Tibial artery (tissue), 4 donors: ENCODE results near the gene PCDHGA11.
"Not testable (repeated sequence)": the region's sequence is repeated elsewhere in the genome, so short reads cannot be mapped to it uniquely, and the experiment has no call there.

Experiments used
- DNase-seq, 2 donors: peaks; one replicate each; pipeline ENCODE4 v3.0.0-alpha.2; 2019
- H3K27ac ChIP-seq, 2 donors: fragments of 200-600 bp; sonication (generic) in 1 of 2; 1 replicate in 1 of 2; 2 replicates in 1 of 2; pipeline ENCODE4 v1.5.1; 2018 to 2019; ENCODE audit warnings: mild to moderate bottlenecking in 1 of 2
- H3K27me3 ChIP-seq, 2 donors: fragments of 200-600 bp; sonication (generic) in 1 of 2; one replicate each; pipeline versions ENCODE4 v1.5.1 to v1.6.0; 2016 to 2019
- H3K36me3 ChIP-seq, 3 donors: fragments of 200-600 bp; sonication (generic) in 2 of 3; one replicate each; pipeline ENCODE4 v1.5.1; 2016 to 2019; ENCODE audit warnings: mild to moderate bottlenecking in 2 of 3
- H3K4me1 ChIP-seq, 4 donors: fragments of 200-600 bp; sonication (generic) in 2 of 4; 1 replicate in 3 of 4; 2 replicates in 1 of 4; pipeline ENCODE4 v1.5.1; 2016 to 2019
- H3K4me3 ChIP-seq, 2 donors: fragments of 200-600 bp; sonication (generic) in 1 of 2; 1 replicate in 1 of 2; 2 replicates in 1 of 2; pipeline ENCODE4 v1.5.1; 2018 to 2019; ENCODE audit warnings: mild to moderate bottlenecking in 2 of 2
- H3K9me3 ChIP-seq, 3 donors: fragments of 200-600 bp; sonication (generic) in 1 of 3; one replicate each; pipeline ENCODE4 v1.5.1; 2016 to 2019
- intact Hi-C: fragments of 100-400 bp; cut with DNase I; formaldehyde crosslinking; loops from one replicate; pipeline ENCODE4 v1.15.0; 2023; ENCODE audit warnings: low total_unique reads
- TF ChIP-seq, protein P1 (sequence below), 2 experiments: fragments of 200-600 bp in 1 of 2; fragments of 450-650 bp in 1 of 2; IDR thresholded peaks; one replicate each; pipeline ENCODE4 v1.5.1; 2017 to 2019; ENCODE audit warnings: antibody characterized with exemption in 2 of 2, mild to moderate bottlenecking in 1 of 2, moderate library complexity in 1 of 2

The PCDHGA11 gene

DNA sequence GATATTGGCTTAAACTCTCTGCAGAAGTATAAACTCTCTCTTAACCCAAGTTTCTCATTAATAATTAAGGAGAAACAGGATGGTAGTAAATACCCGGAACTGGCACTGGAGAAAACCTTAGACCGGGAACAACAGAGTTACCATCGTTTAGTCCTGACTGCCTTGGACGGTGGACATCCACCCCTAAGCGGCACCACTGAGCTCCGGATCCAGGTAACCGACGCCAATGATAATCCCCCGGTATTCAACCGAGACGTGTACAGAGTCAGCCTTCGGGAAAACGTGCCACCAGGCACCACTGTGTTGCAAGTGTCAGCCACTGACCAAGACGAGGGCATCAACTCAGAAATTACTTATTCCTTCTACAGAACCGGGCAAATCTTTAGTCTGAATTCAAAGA is 22.2 kb upstream of the PCDHGA11 start:
- intact Hi-C loops, result no loop called here
- H3K9me3 ChIP-seq, result peaks cover 48 to 98% (median 89%) of the 10 kb centered on the region in 3 donors
- no peak overlapping the region for H3K4me3 ChIP-seq

DNA sequence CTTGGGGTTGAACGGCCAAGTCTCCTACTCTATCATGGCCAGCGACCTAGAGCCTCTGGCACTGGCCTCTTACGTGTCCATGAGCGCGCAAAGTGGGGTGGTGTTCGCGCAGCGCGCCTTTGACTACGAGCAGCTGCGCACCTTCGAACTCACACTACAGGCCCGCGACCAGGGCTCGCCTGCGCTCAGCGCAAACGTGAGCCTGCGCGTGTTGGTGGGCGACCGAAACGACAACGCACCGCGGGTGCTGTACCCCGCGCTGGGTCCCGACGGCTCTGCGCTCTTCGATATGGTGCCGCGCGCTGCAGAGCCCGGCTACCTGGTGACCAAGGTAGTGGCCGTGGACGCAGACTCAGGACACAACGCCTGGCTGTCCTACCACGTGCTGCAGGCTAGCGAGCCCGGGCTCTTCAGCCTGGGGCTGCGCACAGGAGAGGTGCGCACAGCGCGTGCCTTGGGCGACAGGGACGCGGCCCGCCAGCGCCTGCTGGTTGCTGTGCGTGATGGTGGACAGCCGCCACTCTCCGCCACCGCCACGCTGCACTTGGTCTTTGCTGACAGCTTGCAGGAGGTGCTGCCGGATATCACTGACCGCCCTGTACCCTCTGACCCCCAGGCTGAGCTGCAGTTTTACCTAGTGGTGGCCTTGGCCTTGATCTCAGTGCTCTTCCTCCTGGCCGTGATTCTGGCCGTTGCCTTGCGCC is 21.1 kb upstream of the PCDHGA11 start:
- peak in 1 of 2 donors; percentile 43 for DNase-seq
- intact Hi-C loops, result no loop called here
- Histone ChIP-seq H3K36me3 (peaks cover 6 to 54% (median 37%) of the 10 kb centered on the region in 3 donors), H3K4me1 (no peaks in the 10 kb centered on the region), H3K27ac (no peak overlapping the region), H3K9me3 (peaks cover 40 to 98% (median 89%) of the 10 kb centered on the region in 3 donors), H3K4me3 (no peak overlapping the region), H3K27me3 (no peaks in the 10 kb centered on the region)
- TF ChIP-seq, protein P1, sequence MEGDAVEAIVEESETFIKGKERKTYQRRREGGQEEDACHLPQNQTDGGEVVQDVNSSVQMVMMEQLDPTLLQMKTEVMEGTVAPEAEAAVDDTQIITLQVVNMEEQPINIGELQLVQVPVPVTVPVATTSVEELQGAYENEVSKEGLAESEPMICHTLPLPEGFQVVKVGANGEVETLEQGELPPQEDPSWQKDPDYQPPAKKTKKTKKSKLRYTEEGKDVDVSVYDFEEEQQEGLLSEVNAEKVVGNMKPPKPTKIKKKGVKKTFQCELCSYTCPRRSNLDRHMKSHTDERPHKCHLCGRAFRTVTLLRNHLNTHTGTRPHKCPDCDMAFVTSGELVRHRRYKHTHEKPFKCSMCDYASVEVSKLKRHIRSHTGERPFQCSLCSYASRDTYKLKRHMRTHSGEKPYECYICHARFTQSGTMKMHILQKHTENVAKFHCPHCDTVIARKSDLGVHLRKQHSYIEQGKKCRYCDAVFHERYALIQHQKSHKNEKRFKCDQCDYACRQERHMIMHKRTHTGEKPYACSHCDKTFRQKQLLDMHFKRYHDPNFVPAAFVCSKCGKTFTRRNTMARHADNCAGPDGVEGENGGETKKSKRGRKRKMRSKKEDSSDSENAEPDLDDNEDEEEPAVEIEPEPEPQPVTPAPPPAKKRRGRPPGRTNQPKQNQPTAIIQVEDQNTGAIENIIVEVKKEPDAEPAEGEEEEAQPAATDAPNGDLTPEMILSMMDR (IDR thresholded peaks at IDR 0.05), result no peak

More for the DNA sequence above, 22.2 kb upstream of the PCDHGA11 start:
- TF ChIP-seq, protein P1 (IDR thresholded peaks at IDR 0.05), result no peak
- Histone ChIP-seq H3K27me3 (no peaks in the 10 kb centered on the region), H3K4me1 (no peaks in the 10 kb centered on the region), H3K36me3 (peaks cover 5 to 53% (median 31%) of the 10 kb centered on the region in 3 donors), H3K27ac (no peak overlapping the region)
- no peak for DNase-seq

DNA sequence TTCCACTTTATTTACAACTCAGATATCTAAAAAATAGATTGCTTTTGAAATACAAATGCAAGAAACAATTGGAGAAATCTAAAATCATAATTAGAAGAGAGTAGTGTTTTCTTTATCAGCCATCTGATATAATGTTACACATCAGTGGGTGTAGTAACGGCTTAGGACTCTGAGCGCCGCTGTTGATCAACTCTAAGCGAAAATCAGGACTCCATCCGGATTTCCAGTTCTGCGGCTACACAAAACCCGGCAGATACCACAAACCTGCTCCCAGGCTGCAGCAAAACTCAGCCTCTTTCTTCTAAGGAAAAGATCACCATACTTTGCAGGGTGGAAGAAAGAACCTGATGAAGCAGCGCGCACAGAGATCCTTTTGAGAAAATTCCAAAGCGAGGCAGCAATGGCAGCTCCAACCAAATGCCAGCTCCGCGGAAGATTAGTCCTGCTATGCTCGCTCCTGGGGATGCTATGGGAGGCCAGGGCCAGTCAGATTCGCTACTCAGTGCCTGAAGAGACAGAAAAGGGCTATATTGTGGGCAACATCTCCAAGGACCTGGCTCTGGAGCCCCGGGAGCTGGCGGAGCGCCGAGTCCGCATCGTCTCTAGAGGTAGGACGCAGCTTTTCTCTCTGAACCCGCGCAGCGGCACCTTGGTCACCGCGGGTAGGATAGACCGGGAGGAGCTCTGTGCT is 18.2 kb upstream of the PCDHGA11 start, which contains the start of gene PCDHGA9:
PCDHGA9 (plus strand) TSS at position 226 of the 691 bp plus-strand sequence; CDS start at position 401, 175 bp downstream.
- H3K27ac ChIP-seq, result no peak within 1 kb of the TSS
- no peaks in the 10 kb centered on the region for H3K4me1 ChIP-seq
- DNase-seq, result peak in 1 of 2 donors; percentile 59
- peak within 1 kb of the TSS; percentile 29 to 31 for H3K4me3 ChIP-seq
- H3K27me3 ChIP-seq, result no peaks in the 10 kb centered on the region
- TF ChIP-seq, protein P1 (IDR thresholded peaks at IDR 0.05), result peak in 1 of 2 experiments; percentile 16
- H3K9me3 ChIP-seq, result peaks cover 35 to 98% (median 85%) of the 10 kb centered on the region in 3 donors
- intact Hi-C loops, result no loop called here
- peaks cover 10 to 54% (median 51%) of the 10 kb centered on the region in 3 donors for H3K36me3 ChIP-seq

DNA sequence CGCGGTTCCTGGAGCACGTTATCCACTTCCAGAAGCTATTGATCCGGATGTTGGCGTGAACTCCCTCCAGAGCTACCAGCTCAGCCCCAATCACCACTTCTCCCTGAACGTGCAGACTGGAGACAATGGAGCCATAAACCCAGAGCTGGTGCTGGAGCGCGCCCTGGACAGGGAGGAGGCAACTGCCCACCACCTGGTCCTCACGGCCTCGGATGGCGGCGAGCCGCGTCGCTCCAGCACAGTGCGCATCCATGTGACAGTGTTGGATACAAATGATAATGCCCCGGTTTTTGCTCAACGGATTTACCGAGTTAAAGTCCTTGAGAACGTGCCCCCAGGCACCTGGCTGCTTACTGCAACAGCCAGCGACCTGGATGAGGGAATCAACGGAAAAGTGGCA is 17.5 kb upstream of the PCDHGA11 start:
- DNase-seq, result no peak
- Histone ChIP-seq H3K36me3 (peaks cover 10 to 54% (median 54%) of the 10 kb centered on the region in 3 donors), H3K27me3 (no peaks in the 10 kb centered on the region), H3K4me1 (no peaks in the 10 kb centered on the region), H3K9me3 (peaks cover 36 to 100% (median 89%) of the 10 kb centered on the region in 3 donors), H3K4me3 (peak overlapping the region in 1 of 2 donors; percentile 31), H3K27ac (no peak overlapping the region)
- TF ChIP-seq, protein P1 (IDR thresholded peaks at IDR 0.05), result no peak
- intact Hi-C loops, result no loop called here

DNA sequence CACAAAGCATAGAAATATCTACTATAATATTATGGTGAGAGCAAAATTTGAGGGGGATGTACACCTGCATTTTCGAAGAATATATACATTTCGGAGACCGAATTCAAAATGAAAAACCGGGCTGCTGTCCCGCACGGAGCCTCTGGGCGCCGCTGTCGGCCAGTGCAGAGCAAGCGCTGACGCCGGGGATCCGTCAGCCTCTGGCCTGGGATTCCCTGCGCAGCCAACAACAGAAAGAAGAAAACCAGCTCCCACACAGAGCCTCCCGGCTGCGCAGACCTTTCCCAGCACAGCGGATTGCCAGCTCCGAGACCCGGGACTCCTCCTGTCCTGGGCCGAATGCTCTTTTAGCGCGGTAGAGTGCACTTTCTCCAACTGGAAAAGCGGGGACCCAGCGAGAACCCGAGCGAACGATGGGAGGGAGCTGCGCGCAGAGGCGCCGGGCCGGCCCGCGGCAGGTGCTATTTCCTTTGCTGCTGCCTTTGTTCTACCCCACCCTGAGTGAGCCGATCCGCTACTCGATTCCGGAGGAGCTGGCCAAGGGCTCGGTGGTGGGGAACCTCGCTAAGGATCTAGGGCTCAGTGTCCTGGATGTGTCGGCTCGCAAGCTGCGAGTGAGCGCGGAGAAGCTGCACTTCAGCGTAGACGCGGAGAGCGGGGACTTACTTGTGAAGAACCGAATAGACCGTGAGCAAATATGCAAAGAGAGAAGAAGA is 12.9 kb upstream of the PCDHGA11 start, which contains the start of gene PCDHGB6:
PCDHGB6 (plus strand) TSS at position 232 of the 716 bp plus-strand sequence; CDS start at position 414, 182 bp downstream.
- Histone ChIP-seq H3K36me3 (peaks cover 7 to 68% (median 63%) of the 10 kb centered on the region in 3 donors), H3K9me3 (peaks cover 25 to 98% (median 91%) of the 10 kb centered on the region in 3 donors), H3K4me3 (peak within 1 kb of the TSS; percentile 23 to 39)
- TF ChIP-seq, protein P1 (IDR thresholded peaks at IDR 0.05), result peak; percentile 36 to 39
- intact Hi-C loops, H3K27ac ChIP-seq, H3K27me3 ChIP-seq, H3K4me1 ChIP-seq: not testable (repeated sequence)
- peak in 1 of 2 donors; percentile 55 for DNase-seq
